Fibroblast of the conjunctiva (primary cell): Measurements from ENCODE around the gene MALL.
"Not testable (repeated sequence)": the region's sequence is repeated elsewhere in the genome, so short reads cannot be mapped to it uniquely, and the experiment has no call there.

ENCODE experiments used
- DNase-seq: peaks from one replicate; pipeline ENCODE4 v3.0.0-alpha.2; 2010; ENCODE audit warnings: low read depth

MALL gene

DNA sequence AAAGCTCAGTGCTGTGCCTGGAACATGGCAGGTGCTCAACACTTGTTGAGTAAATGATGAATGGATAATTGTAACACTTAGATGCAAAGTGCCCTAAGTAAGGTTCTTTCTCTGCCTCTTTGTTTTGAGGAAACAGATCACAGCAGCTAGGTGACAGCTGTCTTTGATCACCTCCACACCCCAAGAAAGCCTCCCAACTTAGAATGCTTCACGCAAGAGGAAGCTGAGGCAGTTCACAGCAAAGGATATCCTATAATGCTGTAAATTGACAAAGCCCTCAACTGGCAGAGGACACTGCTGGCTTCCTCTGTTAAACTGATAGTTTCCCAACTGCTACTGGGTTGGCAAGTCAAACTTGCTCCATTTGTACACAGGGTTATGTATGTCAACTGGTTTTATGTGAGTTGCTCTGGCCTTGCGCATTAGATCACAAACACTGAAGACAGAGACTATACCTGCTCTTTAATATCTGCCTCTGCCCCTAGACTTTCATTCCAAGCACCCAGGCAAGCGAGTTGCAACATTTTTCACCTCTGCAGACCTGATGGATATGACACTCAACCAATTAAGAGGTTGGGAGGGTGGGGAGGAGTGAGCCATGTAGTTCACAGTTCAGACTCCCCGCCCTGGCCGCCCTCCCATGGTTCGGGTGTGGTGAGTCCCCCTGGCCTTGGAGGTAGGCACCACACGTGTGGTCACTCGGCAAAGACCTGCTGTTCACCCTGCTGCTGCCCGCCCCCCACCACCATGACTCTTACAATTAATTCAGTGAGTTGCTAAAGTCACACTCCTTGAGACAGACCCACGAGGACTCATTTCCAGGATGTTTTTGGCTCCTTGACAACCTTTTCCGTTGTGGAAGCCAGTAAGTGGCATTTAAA lies 4.8 kb upstream of the MALL start:
- DNase-seq, result no peak

DNA sequence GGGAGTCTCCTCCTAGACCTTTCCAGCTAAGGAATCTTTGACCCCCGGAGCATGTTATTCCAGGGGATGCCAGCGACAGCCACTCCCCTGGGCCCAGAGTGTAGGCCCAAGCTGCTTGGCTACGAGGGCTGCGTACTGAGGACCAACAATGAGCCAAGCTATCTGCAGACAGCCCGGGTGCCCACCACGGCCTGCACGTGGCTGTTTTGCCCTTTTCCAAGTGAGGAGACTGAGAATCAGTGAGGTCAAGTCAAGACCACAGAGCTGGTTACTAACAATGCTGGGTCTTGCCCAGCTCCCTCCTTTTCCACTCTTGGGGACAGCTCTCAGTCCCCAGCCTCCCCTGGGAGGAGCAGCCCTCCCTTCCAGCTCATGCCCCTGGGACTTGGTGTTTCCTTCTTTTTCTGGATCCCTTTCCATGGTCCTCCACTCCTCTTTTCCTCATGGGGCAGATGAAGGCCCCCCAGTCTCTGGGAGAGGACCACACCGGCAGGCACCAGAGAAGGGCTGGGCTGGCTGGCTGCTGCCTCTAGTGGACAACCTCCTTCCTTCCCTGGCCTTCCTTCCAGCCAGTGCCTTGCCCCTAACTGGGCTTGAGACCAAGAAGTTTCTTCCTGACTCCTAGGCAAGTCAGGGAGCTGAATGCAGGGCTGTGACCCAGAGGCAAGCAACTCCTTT lies 550 bp upstream of the MALL start:
- DNase-seq, result peak; percentile 46

DNA sequence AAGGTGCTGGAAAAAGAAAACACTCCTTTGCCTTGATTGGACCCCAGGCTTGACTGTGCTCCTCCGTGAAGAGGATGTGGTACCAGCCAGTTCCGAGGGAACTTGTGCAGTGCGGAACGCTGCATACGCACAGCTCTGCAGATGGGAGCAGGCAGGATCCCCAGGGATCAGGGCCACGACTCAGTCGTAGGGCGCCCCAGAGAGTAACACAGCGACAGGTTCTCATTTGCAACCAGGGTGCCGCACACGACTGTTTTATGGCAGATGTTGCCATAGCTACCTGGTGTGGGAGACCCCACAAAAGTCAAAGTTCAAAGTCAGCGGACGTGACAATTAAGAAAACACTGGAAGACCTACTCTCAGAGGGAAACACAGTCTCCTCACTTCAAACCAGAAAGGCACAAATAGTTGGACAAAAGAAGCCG lies 779 bp downstream of the MALL start:
- DNase-seq, result no peak

DNA sequence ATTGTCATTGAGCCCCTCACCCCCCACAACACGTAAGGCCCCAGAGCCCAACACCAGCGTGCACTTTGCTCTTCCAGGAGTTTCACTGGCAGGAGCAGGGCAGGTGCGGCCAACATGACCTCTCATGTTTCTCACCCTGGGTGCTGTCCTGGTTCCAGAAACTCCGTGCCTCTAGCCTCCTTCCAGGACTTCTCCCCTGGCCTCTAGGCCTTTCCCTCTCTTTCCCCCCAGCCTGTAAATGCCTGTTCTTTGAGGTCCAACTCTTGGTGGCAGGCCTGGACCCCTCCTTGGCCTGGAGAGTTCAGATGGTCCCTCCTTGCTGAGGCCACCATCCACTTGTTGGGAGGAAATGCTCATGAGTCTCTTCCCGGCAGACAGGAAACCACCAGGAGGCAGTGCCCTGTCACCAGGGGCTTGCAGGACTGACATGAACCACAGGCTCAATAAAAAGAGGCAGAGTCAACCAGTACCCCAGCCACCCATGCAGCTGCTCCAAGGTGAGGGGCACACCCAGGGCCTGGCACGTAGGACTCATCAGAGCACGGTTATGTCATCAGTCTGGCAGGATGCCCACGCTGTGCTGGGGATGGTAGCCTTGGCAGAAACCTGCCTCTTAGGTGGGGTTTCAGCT lies 1.5 kb downstream of the MALL start:
- no peak for DNase-seq

DNA sequence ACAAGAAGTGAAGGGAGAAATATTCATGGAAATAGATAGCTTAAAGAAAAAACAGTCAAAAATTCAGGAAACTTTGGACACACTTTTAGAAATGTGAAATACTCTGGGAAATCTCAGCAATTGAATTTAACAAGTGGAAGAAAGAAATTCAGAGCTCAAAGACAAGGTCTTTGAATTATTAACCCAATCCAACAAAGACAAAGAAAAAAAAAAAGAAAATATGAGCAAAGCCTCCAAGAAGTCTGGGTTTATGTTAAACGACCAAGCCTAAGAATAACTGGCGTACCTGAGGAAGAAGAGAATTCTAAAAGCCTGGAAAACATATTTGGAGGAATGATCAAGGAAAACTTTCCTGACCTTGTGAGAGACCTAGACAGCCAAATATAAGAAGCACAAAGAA lies 7.3 kb downstream of the MALL start:
- not testable (repeated sequence) for DNase-seq

DNA sequence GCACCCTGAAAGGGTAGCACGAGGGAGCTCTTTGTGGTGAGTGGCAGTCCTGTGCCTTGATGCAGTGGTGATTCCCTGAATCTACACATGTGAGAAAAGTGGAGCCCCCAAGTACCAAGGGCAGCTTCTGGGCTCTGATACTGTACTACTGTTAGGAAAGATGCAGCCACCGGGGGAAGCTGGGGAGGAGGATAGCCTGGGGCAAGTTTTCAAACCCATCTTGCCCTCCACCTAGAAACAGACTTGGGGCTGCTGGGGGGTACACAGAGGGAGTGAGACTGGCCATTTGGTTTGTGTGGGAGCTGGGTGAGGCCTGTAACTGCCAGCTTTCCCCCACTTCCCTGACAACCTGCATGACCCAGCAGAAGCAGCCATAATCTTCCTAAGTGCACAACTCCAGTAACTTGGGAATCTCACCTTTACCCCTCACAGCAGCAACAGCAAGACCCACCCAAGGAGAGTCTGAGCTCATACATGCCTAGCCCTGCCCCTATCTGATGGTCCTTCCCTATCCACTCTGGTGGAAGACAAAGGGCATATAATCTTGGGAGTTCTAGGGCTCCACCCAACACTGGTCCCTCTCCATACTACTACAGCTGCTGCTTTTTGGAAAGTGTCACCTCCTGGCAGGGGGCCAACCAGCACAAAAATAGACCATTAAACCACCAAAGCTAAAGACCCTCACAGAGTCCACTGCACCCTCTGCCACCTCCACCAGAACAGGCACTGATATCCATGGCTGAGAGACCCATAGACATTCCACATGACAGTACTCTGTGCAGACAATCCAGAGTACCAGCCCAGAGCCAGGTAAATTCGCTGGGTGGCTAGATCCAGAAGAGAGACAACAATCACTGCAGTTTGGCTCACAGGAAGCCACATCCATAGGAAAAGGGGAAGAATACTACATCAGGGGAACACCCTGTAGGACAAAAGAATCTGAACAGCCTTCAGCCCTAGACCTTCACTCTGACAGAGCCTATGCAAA lies 8.2 kb downstream of the MALL start:
- DNase-seq, result no peak

DNA sequence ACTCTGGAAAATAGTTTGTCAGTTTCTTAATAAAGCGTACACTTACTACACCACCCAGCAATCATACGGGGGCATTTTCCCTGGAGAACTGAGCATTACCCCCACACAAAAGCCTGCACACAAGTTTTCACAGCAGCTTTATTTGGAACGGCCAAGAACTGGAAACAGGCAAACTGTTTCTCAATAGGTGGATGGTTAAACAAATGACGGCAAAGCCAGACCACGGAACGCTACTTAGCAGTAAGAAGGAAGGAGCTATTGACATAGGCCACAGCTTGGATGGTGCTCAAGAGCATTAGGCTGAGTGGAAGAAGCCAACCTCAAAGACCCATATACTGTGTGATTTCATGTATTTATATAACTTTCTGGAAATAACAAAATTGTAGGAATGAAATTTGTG lies 9.0 kb downstream of the MALL start:
- no peak for DNase-seq

DNA sequence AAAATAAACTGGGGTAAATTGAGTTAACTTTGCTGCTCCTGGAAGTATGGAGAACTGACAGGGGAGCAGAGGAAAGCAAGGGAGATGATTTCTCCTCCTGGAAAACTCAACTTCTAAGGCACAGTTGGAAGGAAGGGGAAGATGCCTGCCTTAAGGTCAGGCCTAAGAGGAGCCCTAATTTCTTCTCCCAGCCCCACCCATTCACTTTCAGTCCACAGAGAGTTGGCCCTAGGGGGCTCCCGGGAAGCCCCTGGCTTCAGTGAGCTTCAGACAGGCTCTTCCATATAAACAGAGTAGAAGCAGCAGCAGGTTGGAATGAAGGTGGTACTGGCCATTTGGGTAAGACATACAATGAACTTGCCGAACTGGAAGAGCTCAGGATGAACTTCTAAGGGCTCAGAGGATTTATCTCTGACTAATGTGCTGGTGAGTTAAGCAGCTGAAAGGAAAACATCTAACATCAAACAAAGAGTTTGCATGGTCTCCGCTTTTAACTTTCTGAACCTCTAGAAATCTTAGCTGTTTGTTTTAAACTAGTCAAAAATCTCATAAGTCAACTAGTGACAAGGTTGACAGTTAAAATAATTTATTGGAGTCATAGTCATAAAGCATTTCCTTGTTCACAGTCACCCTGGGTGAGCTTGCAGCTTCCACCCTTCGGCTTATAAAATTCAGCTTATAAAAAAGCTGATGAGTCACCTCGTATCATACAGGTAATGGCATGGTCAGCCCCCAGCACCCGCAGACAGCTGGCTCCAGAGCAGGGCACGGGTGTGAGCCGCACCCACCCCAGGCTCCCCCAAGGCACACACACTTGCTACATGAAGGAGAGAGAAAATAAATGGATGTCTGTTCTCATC lies 9.8 kb downstream of the MALL start:
- no peak for DNase-seq

DNA sequence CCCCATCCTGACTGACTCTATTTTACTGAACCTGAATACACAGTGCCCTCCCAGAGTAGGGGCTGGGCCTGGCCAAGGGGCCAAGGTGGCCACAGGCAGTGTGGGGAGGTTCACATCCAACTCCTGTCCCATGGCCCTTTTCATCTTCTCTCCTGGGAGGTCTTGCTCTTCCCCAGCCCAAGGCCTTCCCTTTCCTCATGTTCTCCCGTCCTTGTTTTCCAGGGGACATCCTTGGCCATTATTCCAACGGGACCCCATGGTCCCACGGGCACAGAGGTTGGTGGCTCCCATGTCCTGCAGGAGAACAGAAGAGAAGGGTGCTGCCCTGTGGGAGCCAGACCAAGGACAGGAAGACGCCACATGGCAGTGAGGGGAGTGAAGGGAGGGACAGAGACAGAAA lies 10.4 kb downstream of the MALL start:
- no peak for DNase-seq

DNA sequence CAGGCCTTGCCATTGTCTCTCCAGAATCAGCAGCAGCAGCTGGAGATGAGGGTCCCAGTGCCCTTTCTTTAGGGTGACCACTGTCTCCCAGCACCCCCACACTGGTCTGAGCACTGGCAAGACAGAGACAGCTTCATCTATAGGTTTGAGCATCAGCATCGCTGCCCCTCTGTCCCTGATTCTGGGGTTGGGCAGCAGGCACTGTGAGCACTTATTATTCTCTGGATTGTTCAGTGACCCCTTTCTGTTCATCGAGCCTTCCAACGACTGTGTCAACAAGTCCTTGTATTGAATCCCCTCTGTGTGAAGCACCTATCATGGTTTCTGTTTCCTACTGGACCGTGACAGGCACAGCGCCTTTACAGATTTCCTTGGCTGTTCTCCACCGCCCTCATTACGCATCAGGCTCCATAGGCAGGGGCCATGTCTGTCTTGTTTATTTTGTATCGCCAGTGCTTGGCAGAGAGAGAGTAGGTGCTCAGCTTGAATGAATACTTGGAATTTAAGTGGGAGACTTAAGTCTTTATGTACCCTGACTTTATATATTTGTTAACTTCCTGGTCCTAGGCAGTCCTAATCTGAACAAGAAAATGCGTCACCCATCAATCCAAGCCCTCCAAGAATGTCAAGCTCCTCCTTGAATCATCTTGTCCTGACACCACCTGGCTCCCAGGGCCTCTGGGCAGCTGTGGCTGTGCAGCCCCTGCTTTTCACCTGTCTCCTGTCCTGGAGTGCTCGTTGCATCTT lies 11.4 kb downstream of the MALL start:
- DNase-seq, result no peak

DNA sequence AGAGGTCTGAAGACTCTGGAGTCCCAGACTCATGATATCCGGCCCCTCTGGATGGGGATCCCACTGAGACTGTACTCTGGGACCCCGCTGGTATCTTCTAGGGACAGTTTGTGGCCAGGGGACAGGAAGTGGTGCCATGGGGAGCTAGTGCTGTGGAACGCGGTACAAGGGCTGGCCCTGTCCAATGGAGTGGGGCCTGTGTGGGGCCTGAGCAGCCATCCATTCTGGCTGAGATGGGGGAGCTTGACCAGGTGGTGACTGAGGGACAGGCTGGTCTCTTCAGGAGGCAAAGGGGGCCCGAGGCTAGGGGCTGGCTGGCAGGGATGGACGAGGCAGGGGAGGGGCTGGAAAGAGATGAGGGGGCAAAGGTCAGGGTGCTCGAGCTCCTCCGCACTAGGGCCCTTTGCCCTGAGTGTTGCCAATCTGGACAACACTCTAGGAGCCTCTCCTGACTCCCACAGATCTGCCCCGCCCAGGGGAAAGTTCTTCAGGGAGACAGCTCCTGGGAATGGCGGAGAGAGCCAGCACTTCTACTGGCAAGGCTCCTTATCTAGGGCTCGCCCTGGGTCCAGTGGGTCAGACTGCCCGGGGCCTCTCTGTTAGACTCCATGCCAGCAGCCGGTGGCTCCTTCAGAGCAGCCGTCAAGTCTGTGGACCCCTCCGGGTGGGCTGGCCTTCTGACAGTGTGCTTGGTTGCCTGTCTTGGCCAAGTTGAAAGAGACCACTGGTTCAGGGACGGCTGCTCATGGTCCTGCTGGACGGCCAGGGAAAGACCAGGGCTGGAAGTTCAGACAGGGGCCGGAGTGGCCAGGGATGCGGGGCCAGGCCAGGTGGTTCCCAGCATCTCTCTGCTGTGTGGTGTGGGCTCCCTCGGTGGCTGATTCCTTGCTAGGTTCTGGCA lies 12.3 kb downstream of the MALL start:
- DNase-seq, result no peak

DNA sequence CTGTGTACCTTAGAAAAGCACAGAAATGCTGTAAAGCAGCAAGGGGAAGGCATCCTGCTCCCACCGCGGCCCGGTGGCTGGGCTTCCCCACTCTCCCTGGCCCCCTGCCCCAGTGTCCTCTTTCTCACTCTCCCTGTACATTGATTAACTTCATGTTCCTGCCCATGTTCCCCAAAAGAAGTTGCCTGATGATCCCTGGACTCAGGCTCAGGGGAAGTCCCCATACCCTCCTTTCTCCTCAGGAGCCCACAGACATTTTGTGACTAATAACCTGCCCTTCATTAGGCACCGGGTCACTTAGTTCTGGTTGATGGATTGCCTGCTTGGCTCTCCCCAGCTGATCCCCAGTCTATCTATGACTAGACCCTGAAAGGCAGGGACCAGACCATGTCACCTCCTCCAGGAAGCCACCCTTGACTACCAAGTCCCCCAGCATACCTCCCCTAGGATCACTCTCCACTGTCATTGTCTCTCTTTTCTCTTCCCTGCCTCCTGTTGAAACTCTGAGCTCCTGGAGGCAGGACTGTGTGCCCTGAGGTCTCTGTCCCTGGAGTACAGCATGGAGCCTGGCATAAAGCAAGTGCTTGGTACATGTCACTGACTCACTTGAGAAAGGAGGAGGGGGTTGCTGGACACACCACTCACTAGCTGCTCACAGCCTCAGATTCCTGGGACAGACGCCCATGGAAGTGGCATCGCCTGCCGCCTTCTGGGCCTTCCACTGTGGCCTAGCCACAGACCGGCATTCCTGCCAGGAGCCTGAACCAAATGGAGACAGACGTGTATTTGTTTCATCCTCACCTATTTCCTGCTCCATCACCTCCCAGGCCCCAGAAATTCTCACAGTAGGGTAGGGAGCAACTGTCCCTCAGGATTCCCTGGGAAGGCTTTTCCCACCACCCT lies 13.5 kb downstream of the MALL start:
- DNase-seq, result no peak

DNA sequence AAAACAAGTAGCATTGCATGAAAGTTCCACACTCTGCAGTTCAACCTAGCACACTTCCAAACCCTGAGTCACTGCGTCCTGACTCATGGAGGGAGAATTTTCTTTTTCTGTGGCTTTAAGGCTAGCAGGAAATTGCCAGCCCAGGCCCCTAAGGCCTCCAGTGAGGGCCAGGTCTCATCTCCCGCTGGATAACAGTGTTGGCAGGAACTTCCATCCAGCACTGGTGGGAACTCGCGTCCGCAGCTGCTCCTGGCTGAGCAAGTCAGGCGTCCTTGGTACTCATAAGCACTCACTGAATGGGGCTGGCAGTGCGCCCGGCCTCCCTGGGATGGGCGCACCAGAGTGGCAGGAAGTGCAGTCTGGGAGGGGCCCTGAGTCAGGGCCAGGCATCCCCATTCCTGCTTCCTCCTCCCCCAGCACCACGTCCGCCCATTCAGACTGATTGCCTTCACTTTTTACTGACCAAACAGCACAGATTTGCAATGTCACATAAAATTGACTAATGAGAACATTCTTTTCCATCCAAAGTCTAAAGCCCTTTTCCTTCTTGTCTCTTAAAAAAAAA lies 14.3 kb downstream of the MALL start:
- peak; percentile 98 for DNase-seq

DNA sequence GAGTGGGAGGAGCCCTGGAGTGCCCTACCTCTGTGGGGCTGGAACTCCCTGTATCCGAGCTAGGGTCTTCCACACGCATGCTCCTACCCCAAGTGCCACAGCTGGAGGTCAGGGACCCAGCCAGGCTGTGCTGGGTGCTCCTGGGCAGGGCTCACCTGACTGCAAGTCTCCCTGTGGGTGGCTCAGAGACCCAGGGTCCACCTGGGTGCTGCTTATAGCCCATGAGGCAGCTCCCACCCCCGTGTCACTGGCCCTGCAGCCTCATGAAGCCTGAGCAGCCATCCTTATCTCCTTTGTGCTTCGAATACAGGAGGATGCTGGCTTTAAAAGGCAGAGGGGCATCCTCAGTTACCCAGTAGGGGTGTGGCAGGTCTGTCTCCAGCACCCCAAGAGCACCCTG lies 14.7 kb downstream of the MALL start:
- DNase-seq, result not testable (repeated sequence)

DNA sequence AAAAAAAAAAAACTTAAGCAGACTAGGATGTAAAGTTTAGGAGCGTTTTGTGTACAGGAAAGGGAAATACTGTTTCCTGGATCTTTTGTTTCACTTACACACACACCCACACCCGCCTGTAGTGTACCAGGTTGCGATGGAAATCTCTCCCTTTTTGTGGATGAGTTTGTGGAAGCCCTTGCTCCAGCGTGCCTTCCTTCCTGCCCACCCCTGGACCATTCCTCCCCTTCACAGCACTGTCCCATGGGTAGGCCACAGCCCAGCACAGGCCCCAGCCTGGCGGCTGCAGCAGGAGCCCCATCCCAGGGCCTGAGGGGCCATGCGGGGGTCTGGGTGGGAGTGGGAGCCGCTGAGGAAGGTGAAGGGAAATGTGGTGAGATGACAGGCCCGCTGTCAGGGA lies 15.1 kb downstream of the MALL start:
- DNase-seq, result no peak

DNA sequence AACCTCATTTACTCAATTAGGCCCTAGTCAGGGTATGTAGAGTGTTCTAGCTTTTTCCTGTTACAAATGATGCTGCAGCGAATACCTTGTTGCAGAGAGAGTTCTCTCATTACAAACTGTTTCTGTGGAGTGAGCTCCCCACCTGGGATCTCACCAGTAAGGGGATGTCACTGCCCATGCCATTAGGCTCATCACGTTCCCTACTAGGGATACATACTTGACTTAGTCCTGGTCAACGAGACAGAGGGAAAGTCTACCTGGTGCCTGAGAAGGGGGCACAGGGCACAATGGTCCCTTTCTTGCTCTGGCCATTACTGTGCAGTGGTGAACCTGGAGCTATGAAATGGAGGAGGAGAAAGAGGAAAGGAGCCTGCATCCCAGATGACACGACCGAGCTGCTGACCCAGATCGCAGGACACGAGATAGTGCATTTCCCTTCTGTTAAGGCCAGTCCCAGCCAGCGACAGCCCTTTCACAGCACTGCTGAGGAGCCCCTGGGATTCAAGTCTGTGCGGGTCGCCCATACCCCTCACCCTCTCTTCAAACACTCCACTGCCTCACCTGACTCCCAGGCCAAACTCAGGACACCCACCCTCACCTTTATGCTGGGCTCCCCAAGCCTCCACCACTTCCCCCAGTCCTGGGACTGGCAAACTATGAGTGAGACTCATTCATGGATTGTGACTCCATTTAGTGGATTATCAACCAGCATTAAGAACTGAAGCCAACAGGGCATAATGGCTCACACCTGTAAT lies 16.0 kb downstream of the MALL start:
- no peak for DNase-seq

DNA sequence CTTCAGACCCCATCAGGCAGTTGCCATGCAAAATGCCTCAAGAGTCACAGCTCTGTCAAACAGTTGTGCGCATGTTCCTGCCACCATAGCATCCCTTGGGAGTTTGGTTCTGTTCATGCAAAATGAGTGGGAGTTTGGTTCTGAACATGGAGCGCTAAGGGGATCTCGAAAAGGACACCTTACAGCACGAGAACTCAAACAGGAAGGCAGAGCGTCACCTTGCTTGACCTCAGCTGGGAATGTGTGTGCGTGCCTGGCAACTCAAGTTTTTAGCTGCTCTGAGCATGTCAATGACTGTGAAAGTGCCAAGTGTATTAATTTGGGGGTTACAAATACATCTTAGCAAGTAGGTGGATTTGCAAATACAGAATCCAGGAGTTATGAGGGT lies 16.6 kb downstream of the MALL start:
- no peak for DNase-seq
